HG03196 (cell line): Measurements from ENCODE around the gene PRDX4.
"Not testable (repeated sequence)": the region's sequence is repeated elsewhere in the genome, so short reads cannot be mapped to it uniquely, and the experiment has no call there.

Source experiments
- ATAC-seq: cut with Tn5 transposase; IDR thresholded peaks from one replicate; pipeline ENCODE4 v1.9.1; 2021; ENCODE audit not compliant: unreplicated experiment

The PRDX4 gene

DNA sequence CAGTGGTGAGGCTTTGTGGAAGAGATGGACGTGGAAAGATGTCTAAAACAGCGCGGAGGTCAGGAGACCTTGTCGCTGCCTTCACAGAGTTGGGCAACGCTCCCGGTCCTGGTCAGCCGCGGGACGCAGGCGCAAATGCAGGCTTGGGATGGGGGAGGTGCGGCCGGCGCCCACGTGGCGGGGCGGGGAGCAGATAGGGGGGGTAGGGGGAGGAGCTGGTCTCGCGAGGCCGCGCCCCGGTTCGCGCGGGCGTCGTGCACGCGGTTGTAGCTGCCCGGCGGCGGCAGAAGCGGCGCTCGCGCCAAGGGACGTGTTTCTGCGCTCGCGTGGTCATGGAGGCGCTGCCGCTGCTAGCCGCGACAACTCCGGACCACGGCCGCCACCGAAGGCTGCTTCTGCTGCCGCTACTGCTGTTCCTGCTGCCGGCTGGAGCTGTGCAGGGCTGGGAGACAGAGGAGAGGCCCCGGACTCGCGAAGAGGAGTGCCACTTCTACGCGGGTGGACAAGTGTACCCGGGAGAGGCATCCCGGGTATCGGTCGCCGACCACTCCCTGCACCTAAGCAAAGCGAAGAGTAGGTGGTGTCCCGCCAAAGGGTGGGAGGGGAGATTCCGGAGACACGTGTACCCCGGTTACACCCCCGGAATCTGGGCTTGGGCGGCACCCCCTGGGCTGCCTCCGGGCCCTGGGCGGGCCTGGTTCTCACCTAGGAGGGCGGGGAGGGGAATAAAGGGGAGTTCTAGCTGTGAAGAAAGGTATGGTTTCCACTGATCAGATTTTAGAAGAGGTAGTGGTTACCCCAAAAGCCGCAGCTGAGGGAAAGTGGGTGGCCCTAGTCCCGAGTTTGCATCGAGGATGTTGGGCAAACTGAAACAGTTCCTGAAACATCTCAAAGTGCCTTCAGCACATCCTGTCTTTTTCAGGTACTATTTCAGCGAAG lies at the start of gene PRDX4:
PRDX4 (plus strand) TSS at position 255 of the 939 bp plus-strand sequence; CDS start at position 333, 78 bp downstream.
- ATAC-seq, result peak; percentile 50

GRCh38 chrX:23621621-23622265 lies 45.5 kb upstream of the PRDX4 start:
- ATAC-seq, result no peak

GRCh38 chrX:23623797-23624196 lies 43.5 kb upstream of the PRDX4 start:
- ATAC-seq, result no peak

- no peak for ATAC-seq
These were observed 40.6 kb upstream of the PRDX4 start for GRCh38 chrX:23626651-23627050.

DNA sequence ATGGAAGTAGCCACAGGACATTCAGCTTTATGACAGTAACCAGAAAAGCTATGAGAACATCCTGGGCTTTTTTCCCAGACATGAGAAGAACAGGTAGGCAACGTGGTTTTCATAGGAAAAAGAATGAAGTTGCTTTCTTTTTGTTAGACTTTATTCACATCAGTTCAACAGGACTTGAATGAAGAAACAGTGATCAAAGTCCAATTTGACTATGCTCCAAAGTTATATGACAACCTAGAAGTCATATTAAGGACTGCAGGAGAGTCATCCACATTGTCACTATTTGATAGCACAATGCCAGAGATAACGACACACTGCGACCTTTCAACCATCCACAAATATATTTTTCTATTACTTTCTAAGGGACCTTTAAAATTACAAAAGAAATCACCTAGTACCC lies 39.2 kb upstream of the PRDX4 start:
- ATAC-seq, result no peak

DNA sequence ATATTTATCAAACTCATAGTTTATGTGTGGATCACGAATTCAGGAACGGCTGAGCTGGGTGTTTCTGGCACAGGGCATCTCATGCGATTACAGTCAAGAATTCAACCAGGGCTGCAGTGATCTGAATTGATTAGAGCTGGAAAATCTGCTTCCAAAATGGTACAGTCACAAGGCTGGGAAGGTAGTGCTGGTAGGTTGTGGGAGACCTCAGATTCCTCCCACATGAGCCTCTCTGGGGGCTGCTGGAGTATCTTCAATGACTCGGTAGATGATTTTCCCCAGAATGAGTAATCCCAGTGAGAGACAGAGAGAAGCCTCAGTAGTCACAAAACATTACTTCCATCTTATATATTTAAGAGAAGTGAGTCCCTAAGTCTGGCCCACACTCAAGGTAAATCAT lies 36.2 kb upstream of the PRDX4 start:
- ATAC-seq, result no peak

DNA sequence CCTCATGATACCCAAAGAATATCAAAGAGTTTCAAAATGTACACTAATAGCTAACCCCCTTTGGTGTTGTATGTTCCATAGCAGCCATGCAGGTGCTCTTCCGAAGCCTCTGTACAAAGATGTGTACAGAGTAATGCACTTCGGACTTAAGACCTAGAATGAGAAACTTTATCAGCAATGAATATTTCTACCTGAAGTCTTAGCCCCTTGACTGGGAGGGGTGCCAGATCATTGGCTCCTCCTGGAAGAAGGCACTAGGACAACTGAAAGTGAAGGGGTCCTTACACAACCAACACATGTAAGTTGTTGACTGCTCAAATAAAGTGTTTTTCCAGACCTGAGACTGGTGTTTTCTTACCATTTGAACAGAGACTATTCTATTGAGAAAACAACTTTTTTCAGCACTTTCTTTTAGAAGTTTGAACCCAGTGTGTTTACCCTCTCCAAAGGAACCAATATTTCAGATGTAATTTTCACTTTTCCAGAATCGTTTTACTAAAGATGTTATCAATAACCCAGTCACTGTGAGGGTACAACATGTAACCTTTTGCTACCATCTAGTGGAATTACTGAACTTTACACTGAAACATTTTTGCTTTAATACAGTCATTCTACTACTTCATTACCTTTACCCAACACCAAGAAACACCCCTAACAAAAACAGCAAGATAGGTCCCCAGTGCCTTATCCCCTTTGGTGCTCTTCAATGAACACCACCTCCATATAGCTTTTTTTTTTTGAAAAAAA lies 33.3 kb upstream of the PRDX4 start:
- ATAC-seq, result no peak

- peak; percentile 95 for ATAC-seq
These were observed 30.1 kb upstream of the PRDX4 start for GRCh38 chrX:23637187-23637586.

DNA sequence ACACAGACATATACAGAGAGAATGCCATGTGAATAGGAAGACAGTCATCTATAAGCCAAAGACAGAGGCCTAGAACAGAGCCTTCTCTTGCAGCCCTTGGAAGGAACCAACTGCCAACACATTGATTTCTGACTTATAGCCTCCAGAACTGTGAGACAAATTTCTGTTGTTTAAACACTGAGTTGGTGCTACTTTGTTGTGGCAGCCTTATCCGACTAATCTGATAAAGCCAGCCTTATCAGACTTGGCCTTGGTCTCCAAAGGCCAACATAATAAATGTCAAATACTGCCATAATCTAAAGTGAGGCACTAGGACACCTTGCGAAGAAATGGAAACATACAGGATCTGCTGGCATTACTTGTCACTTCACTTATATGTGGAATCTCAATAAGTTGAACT lies 24.3 kb upstream of the PRDX4 start:
- ATAC-seq, result no peak

GRCh38 chrX:23644744-23645143 lies 22.5 kb upstream of the PRDX4 start:
- no peak for ATAC-seq

GRCh38 chrX:23656091-23656490 lies 11.2 kb upstream of the PRDX4 start:
- ATAC-seq, result no peak

DNA sequence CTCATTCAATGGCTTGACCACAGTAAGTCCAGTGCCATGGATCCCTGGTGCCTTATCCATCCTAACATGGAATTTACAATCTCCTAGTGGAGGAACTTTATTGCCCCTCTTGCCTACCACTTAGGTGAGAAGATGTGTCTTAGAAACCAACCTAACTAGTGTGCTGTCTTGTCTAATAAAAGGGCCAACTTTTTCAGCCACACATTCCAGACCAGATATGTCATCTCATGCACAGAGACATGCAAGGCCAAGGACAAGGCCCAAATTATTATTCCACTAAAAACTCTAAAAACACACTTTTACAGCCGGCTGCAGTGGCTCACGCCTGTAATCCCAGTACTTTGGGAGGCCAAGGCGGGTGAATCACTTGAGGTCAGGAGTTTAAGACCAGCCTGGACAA lies 10.6 kb upstream of the PRDX4 start:
- no peak for ATAC-seq

DNA sequence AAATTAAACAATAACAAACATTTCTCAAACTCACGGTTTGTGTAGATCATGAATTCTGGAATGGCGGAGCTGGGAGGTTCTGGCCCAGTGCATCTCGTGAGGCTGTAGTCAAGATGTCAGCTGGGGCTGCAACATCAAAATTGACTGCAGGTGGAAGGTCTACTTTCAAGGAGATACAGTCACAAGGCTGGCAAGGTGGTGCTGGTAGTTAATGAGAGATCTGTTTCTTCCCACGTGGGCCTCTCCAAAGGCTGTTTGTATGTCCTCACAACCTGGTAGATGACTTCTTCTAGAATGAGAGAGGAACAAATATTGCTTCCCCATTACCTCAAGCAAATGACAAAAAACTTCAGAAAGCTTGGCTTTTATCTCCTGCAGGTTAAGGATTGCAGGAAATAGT lies 8.0 kb upstream of the PRDX4 start:
- ATAC-seq, result no peak

DNA sequence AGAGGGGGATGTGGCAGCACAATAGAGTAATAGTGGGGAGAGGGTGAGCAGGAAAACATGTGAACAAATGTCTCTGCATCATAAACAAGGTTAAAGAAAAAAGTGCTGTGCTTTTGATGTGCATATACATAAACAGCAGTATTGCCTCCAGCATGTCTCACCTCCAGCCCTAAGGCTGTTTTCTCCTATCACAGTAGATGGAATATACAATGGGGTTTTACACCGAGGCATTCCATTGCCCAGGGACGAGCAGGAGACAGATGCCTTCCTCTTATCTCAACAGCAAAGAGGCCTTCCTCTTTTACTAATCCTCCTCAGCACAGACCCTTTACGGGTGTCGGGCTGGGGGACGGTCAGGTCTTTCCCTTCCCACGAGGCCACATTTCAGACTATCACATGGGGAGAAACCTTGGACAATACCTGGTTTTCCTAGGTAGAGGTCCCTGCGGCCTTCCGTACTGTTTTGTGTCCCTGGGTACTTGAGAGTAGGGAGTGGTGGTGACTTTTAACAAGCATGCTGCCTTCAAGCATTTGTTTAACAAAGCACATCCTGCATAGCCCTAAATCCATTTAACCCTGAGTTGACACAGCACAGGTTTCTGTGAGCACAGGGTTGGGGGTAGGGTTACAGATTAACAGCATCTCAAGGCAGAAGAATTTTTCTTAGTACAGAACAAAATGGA lies 7.1 kb upstream of the PRDX4 start:
- not testable (repeated sequence) for ATAC-seq

DNA sequence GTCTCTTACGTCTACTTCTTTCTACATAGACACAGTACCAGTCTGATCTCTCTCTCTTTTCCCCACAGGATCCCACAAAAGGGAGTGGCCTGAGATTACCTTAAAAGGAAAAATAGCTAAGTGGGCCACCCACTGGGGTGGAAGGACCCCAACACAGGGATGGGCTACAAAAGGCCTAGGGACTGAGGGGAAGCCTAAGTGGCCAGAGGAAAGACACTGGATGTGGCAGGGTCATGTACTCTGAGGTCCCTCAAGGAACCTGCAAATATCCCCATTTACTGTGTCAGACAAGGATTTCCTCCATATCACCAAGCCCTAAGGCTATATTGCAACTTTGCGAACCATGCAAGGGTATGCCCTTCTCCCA lies 6.5 kb upstream of the PRDX4 start:
- ATAC-seq, result no peak

GRCh38 chrX:23661671-23662070 lies 5.6 kb upstream of the PRDX4 start:
- ATAC-seq, result no peak

- ATAC-seq, result peak; percentile 57
These were observed 5.1 kb upstream of the PRDX4 start for GRCh38 chrX:23662187-23662586.

GRCh38 chrX:23662853-23663252 lies 4.4 kb upstream of the PRDX4 start:
- peak; percentile 46 for ATAC-seq

- ATAC-seq, result no peak
These were observed 2.8 kb upstream of the PRDX4 start for GRCh38 chrX:23664496-23664895.

DNA sequence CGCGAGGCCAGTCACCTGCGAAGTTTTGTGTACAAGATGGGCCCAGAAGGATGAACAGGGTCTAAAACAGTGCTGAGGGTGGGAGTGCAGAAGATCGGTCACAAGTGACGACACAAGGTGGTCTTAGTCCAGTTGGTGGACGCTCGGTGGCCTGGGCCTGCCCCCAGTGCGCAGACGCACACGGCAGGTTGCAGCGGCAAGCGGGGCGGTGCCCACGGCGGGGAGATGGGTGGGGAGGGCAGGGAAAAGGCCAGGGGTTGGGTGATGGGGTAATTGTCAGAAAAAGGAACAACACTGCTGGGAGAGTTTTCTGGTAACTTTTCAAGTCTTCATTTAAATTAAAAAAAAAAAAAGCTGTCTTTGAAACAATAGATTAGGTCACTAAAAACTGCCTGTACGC lies 1.0 kb upstream of the PRDX4 start:
- ATAC-seq, result no peak

GRCh38 chrX:23668335-23668734 lies 1.0 kb downstream of the PRDX4 start:
- peak; percentile 48 for ATAC-seq
